WTC11 (cell line): Measurements from ENCODE around the gene TMEM80.

Source experiments
- HMGXB4 ChIP-seq: sonication (generic); formaldehyde crosslinking; IDR thresholded peaks from 2 replicates; pipeline ENCODE4 v1.8.1; 2023; ENCODE audit warnings: mild to moderate bottlenecking, moderate library complexity, missing genetic modification reagents
- ZNF232 ChIP-seq: sonication (generic); formaldehyde crosslinking; IDR thresholded peaks from 2 replicates; pipeline ENCODE4 v1.8.0; 2022; ENCODE audit warnings: mild to moderate bottlenecking, missing genetic modification reagents
- ZNF263 ChIP-seq: sonication (generic); formaldehyde crosslinking; IDR thresholded peaks from 2 replicates; pipeline ENCODE4 v1.8.1; 2022; ENCODE audit warnings: low read depth, mild to moderate bottlenecking, moderate library complexity, missing genetic modification reagents
- ZNF317 ChIP-seq: sonication (generic); formaldehyde crosslinking; IDR thresholded peaks from 2 replicates; pipeline ENCODE4 v1.8.1; 2023; ENCODE audit warnings: low read depth, mild to moderate bottlenecking, moderate library complexity, missing genetic modification reagents, borderline replicate concordance
- TF ChIP-seq, protein P1 (sequence below): sonication (generic); formaldehyde crosslinking; IDR thresholded peaks from 2 replicates; pipeline ENCODE4 v1.8.0; 2023; ENCODE audit warnings: mild to moderate bottlenecking, missing genetic modification reagents
- TF ChIP-seq, protein P2 (sequence below): sonication (generic); formaldehyde crosslinking; IDR thresholded peaks from 2 replicates; pipeline ENCODE4 v1.8.1; 2022; ENCODE audit warnings: low read depth, missing genetic modification reagents, borderline replicate concordance
- TF ChIP-seq, protein P3 (sequence below): sonication (generic); formaldehyde crosslinking; IDR thresholded peaks from 2 replicates; pipeline ENCODE4 v1.8.0; 2022; ENCODE audit warnings: mild to moderate bottlenecking, missing genetic modification reagents
- TF ChIP-seq, protein P4 (sequence below): fragments of 200-600 bp; IDR thresholded peaks from 2 replicates; pipeline ENCODE4 v1.8.0; 2022; ENCODE audit warnings: antibody characterized with exemption

- TF ChIP-seq, protein P1, sequence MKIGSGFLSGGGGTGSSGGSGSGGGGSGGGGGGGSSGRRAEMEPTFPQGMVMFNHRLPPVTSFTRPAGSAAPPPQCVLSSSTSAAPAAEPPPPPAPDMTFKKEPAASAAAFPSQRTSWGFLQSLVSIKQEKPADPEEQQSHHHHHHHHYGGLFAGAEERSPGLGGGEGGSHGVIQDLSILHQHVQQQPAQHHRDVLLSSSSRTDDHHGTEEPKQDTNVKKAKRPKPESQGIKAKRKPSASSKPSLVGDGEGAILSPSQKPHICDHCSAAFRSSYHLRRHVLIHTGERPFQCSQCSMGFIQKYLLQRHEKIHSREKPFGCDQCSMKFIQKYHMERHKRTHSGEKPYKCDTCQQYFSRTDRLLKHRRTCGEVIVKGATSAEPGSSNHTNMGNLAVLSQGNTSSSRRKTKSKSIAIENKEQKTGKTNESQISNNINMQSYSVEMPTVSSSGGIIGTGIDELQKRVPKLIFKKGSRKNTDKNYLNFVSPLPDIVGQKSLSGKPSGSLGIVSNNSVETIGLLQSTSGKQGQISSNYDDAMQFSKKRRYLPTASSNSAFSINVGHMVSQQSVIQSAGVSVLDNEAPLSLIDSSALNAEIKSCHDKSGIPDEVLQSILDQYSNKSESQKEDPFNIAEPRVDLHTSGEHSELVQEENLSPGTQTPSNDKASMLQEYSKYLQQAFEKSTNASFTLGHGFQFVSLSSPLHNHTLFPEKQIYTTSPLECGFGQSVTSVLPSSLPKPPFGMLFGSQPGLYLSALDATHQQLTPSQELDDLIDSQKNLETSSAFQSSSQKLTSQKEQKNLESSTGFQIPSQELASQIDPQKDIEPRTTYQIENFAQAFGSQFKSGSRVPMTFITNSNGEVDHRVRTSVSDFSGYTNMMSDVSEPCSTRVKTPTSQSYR: no peak
- TF ChIP-seq ZNF263 (CRISPR knock-in tag) (no peak), HMGXB4 (CRISPR knock-in tag) (no peak), ZNF317 (no peak), ZNF232 (CRISPR knock-in tag) (no peak)
- TF ChIP-seq, protein P2, sequence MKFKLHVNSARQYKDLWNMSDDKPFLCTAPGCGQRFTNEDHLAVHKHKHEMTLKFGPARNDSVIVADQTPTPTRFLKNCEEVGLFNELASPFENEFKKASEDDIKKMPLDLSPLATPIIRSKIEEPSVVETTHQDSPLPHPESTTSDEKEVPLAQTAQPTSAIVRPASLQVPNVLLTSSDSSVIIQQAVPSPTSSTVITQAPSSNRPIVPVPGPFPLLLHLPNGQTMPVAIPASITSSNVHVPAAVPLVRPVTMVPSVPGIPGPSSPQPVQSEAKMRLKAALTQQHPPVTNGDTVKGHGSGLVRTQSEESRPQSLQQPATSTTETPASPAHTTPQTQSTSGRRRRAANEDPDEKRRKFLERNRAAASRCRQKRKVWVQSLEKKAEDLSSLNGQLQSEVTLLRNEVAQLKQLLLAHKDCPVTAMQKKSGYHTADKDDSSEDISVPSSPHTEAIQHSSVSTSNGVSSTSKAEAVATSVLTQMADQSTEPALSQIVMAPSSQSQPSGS (CRISPR knock-in tag): no peak
- TF ChIP-seq, protein P3, sequence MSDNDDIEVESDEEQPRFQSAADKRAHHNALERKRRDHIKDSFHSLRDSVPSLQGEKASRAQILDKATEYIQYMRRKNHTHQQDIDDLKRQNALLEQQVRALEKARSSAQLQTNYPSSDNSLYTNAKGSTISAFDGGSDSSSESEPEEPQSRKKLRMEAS (CRISPR knock-in tag): no peak
- TF ChIP-seq, protein P4, sequence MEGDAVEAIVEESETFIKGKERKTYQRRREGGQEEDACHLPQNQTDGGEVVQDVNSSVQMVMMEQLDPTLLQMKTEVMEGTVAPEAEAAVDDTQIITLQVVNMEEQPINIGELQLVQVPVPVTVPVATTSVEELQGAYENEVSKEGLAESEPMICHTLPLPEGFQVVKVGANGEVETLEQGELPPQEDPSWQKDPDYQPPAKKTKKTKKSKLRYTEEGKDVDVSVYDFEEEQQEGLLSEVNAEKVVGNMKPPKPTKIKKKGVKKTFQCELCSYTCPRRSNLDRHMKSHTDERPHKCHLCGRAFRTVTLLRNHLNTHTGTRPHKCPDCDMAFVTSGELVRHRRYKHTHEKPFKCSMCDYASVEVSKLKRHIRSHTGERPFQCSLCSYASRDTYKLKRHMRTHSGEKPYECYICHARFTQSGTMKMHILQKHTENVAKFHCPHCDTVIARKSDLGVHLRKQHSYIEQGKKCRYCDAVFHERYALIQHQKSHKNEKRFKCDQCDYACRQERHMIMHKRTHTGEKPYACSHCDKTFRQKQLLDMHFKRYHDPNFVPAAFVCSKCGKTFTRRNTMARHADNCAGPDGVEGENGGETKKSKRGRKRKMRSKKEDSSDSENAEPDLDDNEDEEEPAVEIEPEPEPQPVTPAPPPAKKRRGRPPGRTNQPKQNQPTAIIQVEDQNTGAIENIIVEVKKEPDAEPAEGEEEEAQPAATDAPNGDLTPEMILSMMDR: no peak
Observed at GRCh38 chr11:729492-730074, 34.0 kb downstream of the TMEM80 start.
